Stimulated activated CD4-positive, alpha-beta T cell treated with anti-CD3 and anti-CD28 coated beads, TNF-alpha, amount 100 ng/mL, for 24 hours (primary cell): ENCODE data around the gene TMEM253.

ENCODE experiments used
- DNase-seq, 3 experiments: peaks; one replicate each; pipeline ENCODE4 v3.0.0-alpha.2; 2020; ENCODE audit warnings: low read depth in 3 of 3

TMEM253 gene

GRCh38 chr14:21090194-21090939 lies 10.5 kb upstream of the TMEM253 start:
- DNase-seq, result peak in 1 of 3 experiments; percentile 40

- DNase-seq, result no peak
Measured at GRCh38 chr14:21090940-21091663, 9.8 kb upstream of the TMEM253 start.

GRCh38 chr14:21091821-21092272 lies 9.0 kb upstream of the TMEM253 start:
- DNase-seq, result no peak

GRCh38 chr14:21092273-21093011 lies 8.4 kb upstream of the TMEM253 start:
- DNase-seq, result peak; percentile 79 to 90 (median 84)

- DNase-seq, result no peak
Measured at GRCh38 chr14:21093018-21093417, 7.8 kb upstream of the TMEM253 start.

- DNase-seq, result no peak
Measured at GRCh38 chr14:21093769-21094681, 6.8 kb upstream of the TMEM253 start.

- no peak for DNase-seq
Measured at GRCh38 chr14:21095430-21096205, 5.2 kb upstream of the TMEM253 start.

GRCh38 chr14:21096438-21096837 lies 4.4 kb upstream of the TMEM253 start:
- no peak for DNase-seq

- no peak for DNase-seq
Measured at GRCh38 chr14:21096978-21097635, 3.8 kb upstream of the TMEM253 start.

- no peak for DNase-seq
Measured at GRCh38 chr14:21097636-21098075, 3.2 kb upstream of the TMEM253 start.

GRCh38 chr14:21098076-21098891 lies 2.6 kb upstream of the TMEM253 start, which contains the start of gene ZNF219:
TSS of gene ZNF219 (minus strand) at chr14:21098655. CDS start at chr14:21093591, 5,064 bp downstream.
- DNase-seq, result peak in 1 of 3 experiments; percentile 40

- DNase-seq, result no peak
Measured at GRCh38 chr14:21098892-21099595, 1.8 kb upstream of the TMEM253 start.

- DNase-seq, result no peak
Measured at GRCh38 chr14:21099596-21099985, 1.3 kb upstream of the TMEM253 start.

- no peak for DNase-seq
Measured at GRCh38 chr14:21101802-21102413, 1.0 kb downstream of the TMEM253 start.

- no peak for DNase-seq
Measured at GRCh38 chr14:21102521-21103410, 1.9 kb downstream of the TMEM253 start.

- no peak for DNase-seq
Measured at GRCh38 chr14:21103411-21103709, 2.5 kb downstream of the TMEM253 start.
